ENCODE results near the gene FBXW12.

FBXW12 gene

DNA sequence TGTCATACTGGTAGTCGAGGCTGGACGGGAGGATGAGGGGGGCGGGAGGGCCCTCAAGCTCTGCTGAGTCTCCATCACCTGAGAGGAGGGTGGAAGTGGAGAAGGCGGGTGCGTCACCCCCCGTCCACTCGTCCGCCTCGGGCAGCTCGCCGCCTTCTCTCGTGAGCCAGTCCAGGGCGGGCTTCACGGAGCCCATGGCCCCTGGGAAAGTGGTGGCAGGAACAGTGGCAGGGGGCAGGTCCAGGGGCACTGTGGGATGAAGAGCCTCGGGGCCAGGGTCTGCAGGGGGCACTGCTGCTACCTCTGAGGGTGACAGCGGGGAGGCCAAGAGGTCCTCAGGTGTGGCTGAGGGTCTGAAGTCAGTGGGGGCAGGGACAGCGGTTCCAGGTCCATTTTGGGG lies 47.6 kb downstream of the FBXW12 start:
- TF ChIP-seq, protein P1, sequence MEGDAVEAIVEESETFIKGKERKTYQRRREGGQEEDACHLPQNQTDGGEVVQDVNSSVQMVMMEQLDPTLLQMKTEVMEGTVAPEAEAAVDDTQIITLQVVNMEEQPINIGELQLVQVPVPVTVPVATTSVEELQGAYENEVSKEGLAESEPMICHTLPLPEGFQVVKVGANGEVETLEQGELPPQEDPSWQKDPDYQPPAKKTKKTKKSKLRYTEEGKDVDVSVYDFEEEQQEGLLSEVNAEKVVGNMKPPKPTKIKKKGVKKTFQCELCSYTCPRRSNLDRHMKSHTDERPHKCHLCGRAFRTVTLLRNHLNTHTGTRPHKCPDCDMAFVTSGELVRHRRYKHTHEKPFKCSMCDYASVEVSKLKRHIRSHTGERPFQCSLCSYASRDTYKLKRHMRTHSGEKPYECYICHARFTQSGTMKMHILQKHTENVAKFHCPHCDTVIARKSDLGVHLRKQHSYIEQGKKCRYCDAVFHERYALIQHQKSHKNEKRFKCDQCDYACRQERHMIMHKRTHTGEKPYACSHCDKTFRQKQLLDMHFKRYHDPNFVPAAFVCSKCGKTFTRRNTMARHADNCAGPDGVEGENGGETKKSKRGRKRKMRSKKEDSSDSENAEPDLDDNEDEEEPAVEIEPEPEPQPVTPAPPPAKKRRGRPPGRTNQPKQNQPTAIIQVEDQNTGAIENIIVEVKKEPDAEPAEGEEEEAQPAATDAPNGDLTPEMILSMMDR (conservative IDR thresholded peaks at IDR 0.05; ENCODE audit: low read depth): no peak
- ChIA-PET CTCF (interaction anchor here (1.5 kb wide), 1 partner anchor 16 kb away, joined by 11 read pairs; no protein-coding TSS in a partner anchor), POLR2A (ENCODE audit: low non-redundant PET) (no interaction called here)

GRCh38 chr3:48420561-48420960 lies 48.5 kb downstream of the FBXW12 start:
- CTCF ChIA-PET: no interaction called here
- DNase-seq (ENCODE audit: low spot score): no peak
- TF ChIP-seq, protein P1 (conservative IDR thresholded peaks at IDR 0.05; ENCODE audit: low read depth): no peak
- H3K27ac ChIP-seq: peak overlapping the region; percentile 99
- POLR2A ChIA-PET (ENCODE audit: low non-redundant PET): no interaction called here

More for the DNA sequence above, 47.6 kb downstream of the FBXW12 start:
- peak overlapping the region; percentile 99 for H3K27ac ChIP-seq
- no peak for DNase-seq (ENCODE audit: low spot score)

- no peak for DNase-seq (ENCODE audit: low spot score)
- ChIA-PET POLR2A (ENCODE audit: low non-redundant PET) (no interaction called here), CTCF (interaction anchor here (0.5 kb wide), 1 partner anchor 68 kb away, joined by 3 read pairs; no protein-coding TSS in a partner anchor)
- TF ChIP-seq, protein P1 (conservative IDR thresholded peaks at IDR 0.05; ENCODE audit: low read depth): no peak
- peak overlapping the region; percentile 99 for H3K27ac ChIP-seq
These were observed 50.3 kb downstream of the FBXW12 start for GRCh38 chr3:48422272-48422671.

DNA sequence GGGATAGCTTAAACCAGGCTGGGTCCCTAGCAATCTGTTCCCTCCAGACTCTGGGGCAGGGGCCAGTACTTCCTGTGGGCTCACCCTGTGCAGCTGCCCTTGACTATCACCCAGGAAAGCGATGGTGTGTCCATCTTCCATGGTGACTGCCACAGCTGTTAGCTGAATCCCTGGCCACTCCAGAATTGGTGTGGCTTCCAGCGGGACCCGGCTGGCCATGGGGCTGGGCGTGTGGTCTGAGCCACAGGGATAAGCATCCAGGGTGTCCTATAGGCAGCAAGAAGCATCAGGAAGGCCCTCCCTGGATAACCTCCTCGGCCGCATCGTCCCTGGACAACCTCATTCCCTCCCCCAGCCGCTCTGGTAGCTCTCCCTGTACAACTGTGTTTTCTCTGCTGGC lies 50.7 kb downstream of the FBXW12 start:
- DNase-seq (ENCODE audit: low spot score): no peak
- TF ChIP-seq, protein P1 (conservative IDR thresholded peaks at IDR 0.05; ENCODE audit: low read depth): no peak
- ChIA-PET CTCF (interaction anchor here (0.5 kb wide), 1 partner anchor 68 kb away, joined by 3 read pairs; no protein-coding TSS in a partner anchor), POLR2A (ENCODE audit: low non-redundant PET) (no interaction called here)
- H3K27ac ChIP-seq: peak overlapping the region; percentile 99

GRCh38 chr3:48423241-48423882 lies 51.3 kb downstream of the FBXW12 start:
- TF ChIP-seq, protein P1 (conservative IDR thresholded peaks at IDR 0.05; ENCODE audit: low read depth): no peak
- DNase-seq (ENCODE audit: low spot score): no peak
- CTCF ChIA-PET: interaction anchor here (0.8 kb wide), 1 partner anchor 13 kb away, joined by 3 read pairs; no protein-coding TSS in a partner anchor
- peak overlapping the region; percentile 99 for H3K27ac ChIP-seq
- POLR2A ChIA-PET (ENCODE audit: low non-redundant PET): no interaction called here

DNA sequence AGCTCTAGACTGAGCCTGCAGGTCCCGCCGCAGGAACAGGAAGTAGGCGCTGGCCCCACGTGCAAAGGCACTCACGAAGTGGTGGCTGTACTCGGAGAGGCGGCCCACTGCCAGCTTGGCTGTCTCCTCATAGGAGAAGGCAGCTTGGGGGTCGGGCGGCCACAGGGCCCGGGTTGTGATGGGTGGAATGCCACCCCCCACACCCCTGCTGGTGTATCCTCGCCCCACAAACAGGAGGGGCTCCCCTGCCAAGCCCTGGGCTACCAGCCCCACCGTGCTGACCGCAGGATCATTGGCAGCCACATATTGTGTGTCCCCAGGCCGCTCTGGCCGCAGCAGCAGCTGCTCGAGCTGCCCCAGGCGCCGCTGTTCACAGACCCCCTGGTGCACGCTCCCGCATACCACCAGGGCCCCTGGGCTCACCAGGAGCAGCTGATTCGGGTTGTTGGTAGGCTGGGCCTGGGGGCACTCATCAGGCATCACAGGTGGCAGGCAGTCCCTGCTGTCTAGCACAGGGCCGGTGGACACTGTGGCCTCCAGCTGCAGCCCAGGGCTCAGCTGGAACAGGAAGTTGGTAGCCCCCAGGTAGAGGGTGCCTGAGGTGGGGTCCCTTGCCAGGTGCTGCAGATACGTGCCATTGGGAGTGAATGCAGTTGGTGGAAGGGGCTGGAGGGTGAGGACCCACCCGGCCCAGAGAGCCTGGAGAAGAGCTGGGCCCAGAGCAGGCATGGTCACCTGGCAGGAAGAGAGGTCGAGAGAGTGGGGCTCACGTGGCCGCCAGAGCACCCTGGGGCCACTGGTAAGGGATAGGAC lies 52.1 kb downstream of the FBXW12 start:
- CTCF ChIA-PET: interaction anchor here (0.8 kb wide), 1 partner anchor 12 kb away, joined by 3 read pairs; no protein-coding TSS in a partner anchor
- no peak for DNase-seq (ENCODE audit: low spot score)
- H3K27ac ChIP-seq: peak overlapping the region; percentile 99
- TF ChIP-seq, protein P1 (conservative IDR thresholded peaks at IDR 0.05; ENCODE audit: low read depth): no peak
- POLR2A ChIA-PET (ENCODE audit: low non-redundant PET): no interaction called here

Measured in RWPE1 (cell line).